GM21367 (cell line): ENCODE measurements around the gene WNT3.
"Not testable (repeated sequence)": the region's sequence is repeated elsewhere in the genome, so short reads cannot be mapped to it uniquely, and the experiment has no call there.

Experiments used
- ATAC-seq: cut with Tn5 transposase; IDR thresholded peaks from one replicate; pipeline ENCODE4 v1.9.1; 2021; ENCODE audit not compliant: unreplicated experiment

WNT3 gene, protein sequence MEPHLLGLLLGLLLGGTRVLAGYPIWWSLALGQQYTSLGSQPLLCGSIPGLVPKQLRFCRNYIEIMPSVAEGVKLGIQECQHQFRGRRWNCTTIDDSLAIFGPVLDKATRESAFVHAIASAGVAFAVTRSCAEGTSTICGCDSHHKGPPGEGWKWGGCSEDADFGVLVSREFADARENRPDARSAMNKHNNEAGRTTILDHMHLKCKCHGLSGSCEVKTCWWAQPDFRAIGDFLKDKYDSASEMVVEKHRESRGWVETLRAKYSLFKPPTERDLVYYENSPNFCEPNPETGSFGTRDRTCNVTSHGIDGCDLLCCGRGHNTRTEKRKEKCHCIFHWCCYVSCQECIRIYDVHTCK

GRCh38 chr17:46818316-46818928 lies at the start of gene WNT3:
TSS of gene WNT3 (minus strand) at chr17:46818692. CDS start at chr17:46818597, 95 bp downstream.
- no peak for ATAC-seq

- ATAC-seq: no peak
These were observed 48.3 kb upstream of the WNT3 start for GRCh38 chr17:46866747-46867146.

- ATAC-seq: no peak
These were observed 47.8 kb upstream of the WNT3 start for GRCh38 chr17:46866325-46866724.

GRCh38 chr17:46865100-46865499 lies 46.6 kb upstream of the WNT3 start:
- ATAC-seq: no peak

GRCh38 chr17:46863383-46864121 lies 45.1 kb upstream of the WNT3 start:
- ATAC-seq: no peak

DNA sequence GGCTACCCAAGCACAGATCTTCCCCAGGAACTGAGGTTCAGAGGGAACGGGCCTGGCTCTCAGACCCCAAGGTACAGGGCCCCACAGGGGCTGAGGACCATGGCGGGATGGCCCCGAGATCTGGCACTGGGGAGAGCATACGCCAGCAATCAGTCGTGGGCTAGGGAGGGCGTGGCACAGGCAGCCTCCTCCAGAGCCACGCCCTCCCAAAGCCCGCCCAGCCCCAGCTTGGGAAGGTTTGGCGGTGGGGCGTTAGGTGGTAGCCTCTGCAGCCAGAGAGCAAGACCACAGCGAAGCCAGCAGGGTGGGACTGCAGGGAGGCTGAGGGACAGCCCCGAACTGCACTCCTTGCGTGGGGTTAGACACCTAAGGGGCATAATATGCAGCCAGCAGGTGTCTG lies 44.5 kb upstream of the WNT3 start:
- no peak for ATAC-seq

DNA sequence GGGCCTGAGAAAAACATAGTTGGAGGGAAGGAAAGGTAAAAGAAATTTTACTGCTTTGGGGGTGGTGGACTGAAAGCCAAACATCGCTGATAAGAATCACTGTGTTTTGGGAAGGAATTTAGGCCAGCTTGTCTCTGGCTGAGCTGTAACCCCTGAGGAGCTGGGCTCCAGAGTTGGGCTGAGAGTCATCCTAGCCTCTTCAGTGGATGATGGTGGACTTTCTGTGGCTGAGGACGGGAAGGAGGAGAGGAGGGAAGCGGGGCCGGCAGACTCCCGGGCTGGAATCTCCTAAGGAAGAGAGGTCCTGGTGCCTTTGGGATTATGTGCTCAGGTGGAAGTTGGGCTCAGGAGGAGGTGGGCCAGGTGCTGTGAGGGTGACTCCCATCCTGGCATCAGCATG lies 41.5 kb upstream of the WNT3 start:
- no peak for ATAC-seq

DNA sequence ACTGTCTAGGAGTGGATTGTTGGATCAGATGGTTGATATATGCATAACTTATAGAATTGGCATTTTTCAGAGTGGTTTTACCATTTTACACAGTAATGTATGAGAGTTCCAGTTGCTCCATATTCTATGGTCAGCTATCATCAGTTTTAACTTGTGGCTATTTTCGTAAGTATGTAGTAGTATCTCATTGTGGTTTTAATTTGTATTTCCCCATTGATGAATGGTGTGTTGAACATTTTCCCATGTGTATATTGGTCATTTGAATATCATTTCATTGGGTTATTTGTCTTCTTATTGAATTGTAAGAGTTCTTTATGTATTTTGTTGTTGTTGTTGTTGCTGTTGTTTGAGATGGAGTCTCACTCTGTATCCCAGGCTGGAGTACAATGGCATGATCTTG lies 39.1 kb upstream of the WNT3 start:
- ATAC-seq: no peak

DNA sequence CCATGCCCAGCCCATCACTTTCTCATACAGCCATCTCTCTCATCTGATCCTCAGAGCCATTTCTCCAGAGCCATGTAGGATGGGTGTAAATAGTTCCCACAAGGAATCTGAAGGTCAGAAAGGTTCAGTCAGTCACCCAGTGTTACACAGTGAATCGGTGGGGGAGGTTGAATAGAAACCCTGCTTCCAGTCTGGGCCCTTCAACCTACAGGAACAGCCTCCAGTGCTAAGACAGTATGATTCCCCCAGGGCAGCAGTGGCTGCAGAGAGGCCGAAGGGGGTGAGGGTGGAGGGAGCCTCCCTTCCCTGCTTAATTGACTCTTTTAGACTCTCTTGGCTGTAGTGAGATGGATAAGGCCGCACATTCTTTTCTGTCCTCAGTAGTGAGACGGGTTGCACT lies 36.5 kb upstream of the WNT3 start:
- no peak for ATAC-seq

DNA sequence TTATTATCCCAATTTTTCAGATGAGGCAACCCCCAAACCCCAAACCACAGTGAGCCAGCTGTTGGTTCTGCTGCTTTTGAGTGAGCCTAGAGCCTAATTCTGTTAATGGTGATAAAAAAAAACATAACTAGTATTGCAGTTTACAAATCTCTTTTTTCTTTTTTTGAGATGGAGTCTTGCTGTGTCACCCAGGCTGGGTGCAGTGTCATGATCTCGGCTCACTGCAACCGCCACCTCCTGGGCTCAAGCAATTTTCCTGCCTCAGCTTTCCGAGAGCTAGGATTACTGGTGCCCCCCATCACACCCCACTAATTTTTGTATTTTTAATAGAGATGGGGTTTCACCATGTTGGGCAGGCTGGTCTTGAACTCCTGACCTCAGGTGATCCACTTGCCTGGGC lies 36.0 kb upstream of the WNT3 start:
- ATAC-seq: no peak

DNA sequence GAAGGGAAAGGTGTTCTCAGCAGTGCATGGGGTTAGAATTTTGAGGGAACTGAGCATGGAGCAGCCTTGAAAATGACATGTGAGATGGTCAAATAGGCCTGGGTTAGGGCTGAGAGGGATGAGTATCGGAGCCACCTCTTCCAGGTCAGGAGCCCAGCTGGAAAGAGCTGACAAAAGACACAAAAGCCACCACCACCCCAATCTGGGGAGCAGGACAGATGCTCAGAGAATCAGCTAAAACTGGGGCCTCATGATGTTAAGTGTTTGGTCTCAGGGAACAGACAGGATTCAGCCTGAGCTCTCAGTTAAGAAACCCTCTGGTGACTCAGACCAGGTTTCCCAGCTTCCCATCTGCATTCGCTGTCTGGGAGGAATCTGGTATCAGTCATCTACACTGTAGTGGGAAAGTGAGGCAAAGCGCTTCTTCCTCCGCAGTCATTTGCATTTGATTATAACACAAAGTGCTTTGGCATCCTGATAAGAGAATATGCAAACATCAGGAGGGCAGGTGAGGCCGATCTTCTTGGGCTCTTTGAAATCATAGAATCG lies 35.5 kb upstream of the WNT3 start:
- ATAC-seq: no peak

DNA sequence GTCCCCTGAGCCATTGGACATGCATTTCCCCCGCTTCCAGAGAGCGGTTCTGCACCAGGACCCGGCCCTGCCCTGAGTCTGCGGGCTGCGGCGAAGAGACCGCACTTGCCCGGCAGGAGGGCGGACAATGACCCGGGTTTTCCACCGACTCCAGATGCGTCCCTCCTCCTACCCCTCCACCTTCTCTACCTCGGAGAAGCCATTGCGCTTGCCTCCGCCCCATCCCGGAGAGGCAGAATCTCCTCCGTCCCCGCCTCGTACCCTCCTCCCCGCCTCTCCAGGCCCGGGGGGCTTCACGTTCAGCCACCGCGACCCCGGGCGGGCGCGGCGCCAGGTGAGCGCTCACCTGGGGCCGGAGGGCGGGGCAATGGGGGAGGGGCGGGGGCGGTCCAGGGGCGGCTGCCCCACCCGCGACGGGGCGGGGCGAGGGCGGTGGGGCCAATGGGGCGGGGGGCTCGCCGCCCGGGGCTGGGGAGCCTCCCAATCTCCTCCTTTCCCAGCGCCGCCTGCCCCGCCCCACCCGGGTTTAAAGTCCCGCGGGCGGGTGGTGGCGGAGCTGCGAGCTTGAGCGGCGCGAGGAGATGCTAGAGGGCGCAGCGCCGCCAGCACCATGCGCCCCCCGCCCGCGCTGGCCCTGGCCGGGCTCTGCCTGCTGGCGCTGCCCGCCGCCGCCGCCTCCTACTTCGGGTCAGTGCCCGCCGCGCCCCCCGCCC lies 32.7 kb upstream of the WNT3 start, which contains the start of gene WNT9B:
Gene WNT9B, plus strand, starts transcription at position 555 of the 713 bp plus-strand sequence. Its CDS starts 56 bp downstream, at position 611.
- ATAC-seq: no peak

GRCh38 chr17:46850688-46851028 lies 32.2 kb upstream of the WNT3 start:
- ATAC-seq: no peak

DNA sequence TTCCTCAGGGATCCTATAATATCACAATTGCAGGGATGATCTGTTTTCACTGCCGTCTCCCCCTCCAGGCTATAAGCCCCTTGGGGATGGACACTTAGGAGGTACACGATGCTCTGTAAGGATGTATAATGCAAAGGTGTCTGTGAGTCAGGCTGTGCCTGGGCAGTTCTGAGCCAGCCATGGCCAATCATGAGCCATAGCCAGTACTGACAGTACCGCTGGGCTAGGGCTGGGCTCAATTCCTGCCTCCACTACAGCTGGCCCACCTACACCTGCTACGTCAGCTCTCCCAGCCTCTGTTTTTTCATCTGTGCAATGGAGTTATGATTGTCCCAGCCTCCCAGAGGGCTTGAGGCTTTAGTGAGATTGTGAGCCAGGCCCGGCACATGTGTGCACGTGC lies 30.0 kb upstream of the WNT3 start:
- no peak for ATAC-seq

- ATAC-seq: no peak
These were observed 29.0 kb upstream of the WNT3 start for GRCh38 chr17:46847204-46848191.

DNA sequence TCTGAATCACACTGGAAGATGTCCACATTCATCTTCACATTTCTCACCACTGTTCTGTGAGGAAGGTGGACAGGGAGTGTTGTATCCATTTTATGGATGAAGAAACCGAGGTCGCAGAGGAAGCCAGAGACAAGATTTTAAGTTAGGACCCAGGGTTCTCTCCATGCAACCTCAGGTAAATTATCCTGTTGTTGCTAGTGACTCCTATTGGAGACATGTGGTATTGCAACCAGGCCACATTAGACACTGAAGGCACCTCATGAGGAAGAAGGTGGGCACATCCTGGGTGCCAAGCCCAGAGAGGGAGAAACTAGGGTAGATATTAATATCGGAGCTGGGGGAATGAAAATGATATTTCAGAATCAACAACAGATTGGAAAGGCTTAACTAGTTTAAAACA lies 24.3 kb upstream of the WNT3 start:
- no peak for ATAC-seq

DNA sequence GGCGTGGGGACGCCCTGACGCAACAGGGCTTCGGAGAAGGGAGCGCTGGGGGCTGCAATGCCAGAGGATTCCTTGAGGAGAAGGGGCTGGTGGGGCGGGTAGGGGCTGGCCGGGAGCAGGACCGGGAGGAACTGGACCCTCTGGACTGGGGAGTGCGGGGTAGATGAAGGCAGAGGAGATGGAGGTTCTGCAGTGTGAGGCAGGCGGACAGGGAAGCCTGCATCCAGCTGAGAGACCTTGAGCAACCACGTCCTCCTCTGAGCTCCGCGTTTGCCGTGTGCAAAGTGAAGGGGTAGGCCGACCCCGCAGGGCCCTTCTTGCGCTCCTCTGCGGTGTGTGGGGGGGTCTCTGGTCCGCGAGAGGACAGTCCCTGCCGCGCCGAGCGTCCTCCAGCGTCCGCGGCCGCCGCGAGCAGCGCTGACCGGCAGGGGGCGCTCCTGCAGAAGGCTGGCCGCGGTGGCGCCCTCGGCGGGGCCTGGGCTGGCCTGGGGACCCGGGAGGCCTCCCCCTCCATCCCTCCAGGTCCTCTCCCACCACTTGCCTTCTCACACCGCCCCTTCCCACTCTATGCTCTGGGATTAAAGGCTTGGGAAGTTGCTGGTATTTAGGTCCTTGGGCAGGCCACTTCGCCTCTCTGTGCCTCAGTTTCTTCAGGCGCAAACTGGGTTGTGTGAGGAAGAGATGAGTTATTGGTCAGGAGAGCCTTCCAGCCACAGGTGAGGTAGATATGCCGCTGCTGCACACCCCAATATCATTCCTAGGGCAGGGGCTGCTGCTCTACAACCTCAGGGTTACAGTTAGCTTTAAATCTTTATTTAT lies 23.3 kb upstream of the WNT3 start:
- ATAC-seq: no peak

DNA sequence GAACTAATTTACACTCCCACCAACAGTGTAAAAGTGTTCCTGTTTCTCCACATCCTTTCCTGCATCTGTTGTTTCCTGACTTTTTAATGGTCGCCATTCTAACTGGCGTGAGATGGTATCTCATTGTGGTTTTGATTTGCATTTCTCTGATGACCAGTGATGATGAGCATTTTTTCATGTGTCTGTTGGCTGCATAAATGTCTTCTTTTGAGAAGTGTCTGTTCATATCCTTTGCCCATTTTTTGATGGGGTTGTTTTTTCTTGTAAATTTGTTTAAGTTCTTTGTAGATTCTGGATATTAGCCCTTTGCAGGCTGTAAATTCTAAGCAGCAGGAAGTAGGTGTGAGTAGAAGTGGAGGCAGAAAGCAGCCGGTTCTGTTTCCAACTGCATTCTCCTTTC lies 22.1 kb upstream of the WNT3 start:
- not testable (repeated sequence) for ATAC-seq

GRCh38 chr17:46839211-46839610 lies 20.7 kb upstream of the WNT3 start:
- ATAC-seq: no peak
